Measurements from ENCODE around the gene FRS3.
A peak's percentile ranks its signal among the peaks of the same experiment; 100 is the strongest.
"Not testable (repeated sequence)": the region's sequence is repeated elsewhere in the genome, so short reads cannot be mapped to it uniquely, and the experiment has no call there.

The FRS3 gene, protein sequence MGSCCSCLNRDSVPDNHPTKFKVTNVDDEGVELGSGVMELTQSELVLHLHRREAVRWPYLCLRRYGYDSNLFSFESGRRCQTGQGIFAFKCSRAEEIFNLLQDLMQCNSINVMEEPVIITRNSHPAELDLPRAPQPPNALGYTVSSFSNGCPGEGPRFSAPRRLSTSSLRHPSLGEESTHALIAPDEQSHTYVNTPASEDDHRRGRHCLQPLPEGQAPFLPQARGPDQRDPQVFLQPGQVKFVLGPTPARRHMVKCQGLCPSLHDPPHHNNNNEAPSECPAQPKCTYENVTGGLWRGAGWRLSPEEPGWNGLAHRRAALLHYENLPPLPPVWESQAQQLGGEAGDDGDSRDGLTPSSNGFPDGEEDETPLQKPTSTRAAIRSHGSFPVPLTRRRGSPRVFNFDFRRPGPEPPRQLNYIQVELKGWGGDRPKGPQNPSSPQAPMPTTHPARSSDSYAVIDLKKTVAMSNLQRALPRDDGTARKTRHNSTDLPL

DNA sequence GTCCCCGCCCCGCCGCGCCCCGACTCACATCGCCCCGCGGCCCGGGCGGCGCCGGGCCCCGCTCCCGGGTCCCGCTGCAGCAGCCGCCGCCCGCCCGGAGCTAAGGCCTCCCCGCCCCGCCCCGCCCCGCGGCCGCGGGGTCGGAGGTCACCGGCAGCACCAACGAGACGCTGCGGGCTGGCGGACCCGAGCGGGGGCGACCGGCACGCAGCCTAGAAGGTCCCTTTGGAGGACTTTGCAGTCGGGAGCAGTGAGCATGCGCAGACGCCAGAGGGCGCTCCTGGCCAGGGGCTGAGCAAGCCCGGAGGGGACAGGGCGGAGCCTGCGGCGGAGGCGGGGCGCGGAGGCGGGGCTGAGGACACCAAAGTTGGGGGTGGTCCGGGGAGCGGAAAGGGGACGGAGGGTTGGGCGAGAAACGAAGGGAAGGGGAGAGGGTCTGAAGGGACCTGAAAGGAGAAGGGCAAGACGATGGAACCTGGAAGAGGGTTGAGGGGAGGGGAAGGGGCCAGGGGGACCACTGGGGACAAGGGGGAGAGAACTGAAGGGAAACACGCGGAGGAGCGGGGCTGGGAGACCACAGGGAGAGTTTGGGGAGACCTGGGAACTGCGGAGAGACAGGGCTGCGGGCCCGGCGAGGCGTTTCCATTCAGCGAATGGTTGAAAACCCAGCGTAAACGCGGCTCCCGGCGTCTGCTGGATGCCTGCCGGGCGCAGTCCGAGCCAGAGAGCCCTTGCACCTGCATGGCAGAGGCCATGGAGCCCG lies at the start of gene FRS3:
Gene FRS3 (minus strand): TSS at position 113 of the 763 bp plus-strand sequence. CDS start 2,913 bp downstream, outside the sequence.
- peak; percentile 99 for DNase-seq

- DNase-seq = no peak
These were observed 46.8 kb upstream of the FRS3 start for GRCh38 chr6:41826343-41827022.

DNA sequence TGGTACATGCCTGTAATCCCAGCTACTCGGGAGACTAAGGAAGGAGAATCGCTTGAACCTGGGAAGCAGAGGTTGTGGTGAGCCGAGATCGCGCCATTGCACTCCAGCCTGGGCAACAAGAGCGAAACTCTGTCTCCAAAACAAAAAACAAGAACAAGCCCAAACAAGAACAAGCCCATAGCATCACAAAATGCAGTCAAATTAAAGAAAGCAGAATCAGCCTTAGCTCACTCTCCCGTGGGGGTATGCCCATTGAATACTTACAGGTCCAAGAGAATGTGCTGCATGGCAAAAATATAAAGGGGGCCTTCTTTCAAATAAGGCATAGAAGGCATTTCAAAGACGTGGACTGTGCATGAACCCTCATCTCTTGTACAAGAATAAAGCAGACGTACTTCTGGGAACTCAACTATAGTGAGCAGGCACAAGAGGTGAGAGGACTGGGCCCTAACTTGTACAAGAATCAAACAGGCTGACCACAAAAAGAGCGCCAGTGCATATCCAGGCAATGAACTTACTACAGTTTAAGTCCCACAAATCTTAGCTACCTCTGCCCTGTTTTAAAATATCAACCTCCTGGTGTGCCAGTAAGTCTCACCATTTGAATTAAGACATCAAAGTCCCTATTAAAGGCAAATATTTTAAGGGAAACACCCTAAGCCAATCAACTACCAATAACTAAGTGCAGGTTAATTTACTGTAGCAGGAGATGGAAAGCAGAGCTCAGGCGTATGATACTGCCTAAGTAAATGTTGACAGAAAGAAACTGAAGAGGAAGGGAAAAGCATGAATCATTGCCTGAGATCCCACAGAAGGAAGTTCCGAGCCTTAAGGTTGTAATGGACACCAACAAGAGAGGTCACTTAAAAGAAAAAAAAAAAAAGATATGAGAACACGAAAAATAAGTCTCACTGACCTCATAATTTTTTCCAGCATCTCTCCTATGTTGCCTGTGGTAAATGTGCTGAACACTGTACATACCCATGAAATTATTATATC lies 45.2 kb upstream of the FRS3 start:
- DNase-seq = no peak

GRCh38 chr6:41823178-41823577 lies 43.5 kb upstream of the FRS3 start:
- DNase-seq = no peak

- no peak for DNase-seq
These were observed 42.3 kb upstream of the FRS3 start for GRCh38 chr6:41822021-41822420.

DNA sequence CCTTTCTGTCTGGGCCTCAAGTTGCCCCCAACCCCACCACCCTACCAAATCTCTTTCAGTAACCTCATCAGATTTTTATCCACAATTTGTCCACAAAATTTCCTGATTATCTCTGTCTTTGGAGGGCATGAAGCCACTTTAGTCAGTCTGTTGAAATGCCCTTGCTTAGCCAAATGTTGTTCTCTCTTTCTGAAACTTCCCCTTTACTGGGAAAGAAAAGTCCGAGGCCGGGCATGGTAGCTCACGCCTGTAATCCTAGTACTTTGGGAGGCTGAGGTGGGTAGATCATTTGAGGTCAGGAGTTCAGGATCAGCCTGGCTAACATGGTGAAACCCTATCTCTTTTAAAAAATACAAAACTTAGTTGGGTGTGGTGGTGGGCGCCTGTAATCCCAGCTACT lies 41.6 kb upstream of the FRS3 start:
- DNase-seq = no peak

DNA sequence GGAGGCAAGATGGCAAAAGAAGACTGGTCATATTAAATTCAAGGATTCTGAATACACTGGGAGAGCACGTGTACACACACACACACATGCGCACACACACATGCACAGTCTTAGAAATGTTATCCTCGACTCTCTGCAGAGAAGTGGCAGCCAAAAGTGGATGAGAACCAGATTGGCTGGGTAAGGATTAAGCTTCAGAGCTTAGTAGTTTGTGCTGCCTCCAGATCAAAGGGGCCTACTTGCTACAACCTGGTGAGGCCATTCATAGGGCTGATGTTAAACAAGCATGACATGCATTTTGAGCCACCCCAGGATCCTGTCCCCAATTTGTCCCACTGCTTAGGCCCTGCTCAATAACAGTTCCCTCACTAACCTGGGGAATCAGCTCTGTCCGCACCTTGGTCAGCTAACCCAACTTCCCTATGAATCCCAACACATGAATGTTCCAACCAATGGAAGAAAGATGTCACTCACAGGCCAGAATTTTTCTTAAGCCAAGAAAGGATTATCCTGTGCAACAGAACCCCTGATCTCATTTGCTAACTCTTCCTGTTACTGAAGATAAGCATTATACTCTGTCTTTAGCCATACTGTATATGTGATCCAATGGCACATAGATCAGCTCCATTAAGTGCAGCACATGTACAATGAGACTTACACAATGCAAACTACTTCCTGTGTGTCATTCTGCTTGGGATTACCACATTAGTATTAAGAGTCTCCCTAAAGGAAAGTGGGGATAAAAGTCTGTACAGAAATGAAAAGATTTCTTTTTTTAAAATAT lies 38.8 kb upstream of the FRS3 start:
- no peak for DNase-seq

- DNase-seq = no peak
These were observed 35.9 kb upstream of the FRS3 start for GRCh38 chr6:41815587-41815986.

GRCh38 chr6:41814629-41815028 lies 34.9 kb upstream of the FRS3 start:
- no peak for DNase-seq

- DNase-seq = no peak
These were observed 34.3 kb upstream of the FRS3 start for GRCh38 chr6:41813956-41814355.

- DNase-seq = no peak
These were observed 33.8 kb upstream of the FRS3 start for GRCh38 chr6:41813469-41813868.

DNA sequence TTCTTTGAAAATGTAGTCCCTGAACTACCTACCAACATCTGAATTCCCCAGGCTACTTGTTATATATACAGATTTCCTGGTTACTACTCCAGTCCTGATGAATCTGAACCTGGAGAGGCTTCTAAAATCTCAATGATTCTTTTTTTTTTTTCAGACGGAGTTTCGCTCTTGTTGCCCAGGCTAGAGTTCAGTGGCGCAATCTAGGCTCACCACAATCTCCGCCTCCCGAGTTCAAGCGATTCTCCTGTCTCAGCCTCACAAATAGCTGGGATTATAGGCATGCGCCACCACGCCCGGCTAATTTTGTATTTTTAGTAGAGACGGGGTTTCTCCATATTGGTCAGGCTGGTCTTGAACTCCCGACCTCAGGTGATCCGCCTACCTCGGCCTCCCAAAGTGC lies 32.2 kb upstream of the FRS3 start:
- DNase-seq = not testable (repeated sequence)

- DNase-seq = no peak
These were observed 31.4 kb upstream of the FRS3 start for GRCh38 chr6:41811095-41811494.

GRCh38 chr6:41805830-41806774 lies 26.4 kb upstream of the FRS3 start:
- no peak for DNase-seq

GRCh38 chr6:41801380-41801779 lies 21.7 kb upstream of the FRS3 start:
- DNase-seq = no peak

- DNase-seq = no peak
These were observed 19.8 kb upstream of the FRS3 start for GRCh38 chr6:41799559-41799911.

- no peak for DNase-seq
These were observed 19.3 kb upstream of the FRS3 start for GRCh38 chr6:41798901-41799558.

- DNase-seq = peak; percentile 44
These were observed 16.8 kb upstream of the FRS3 start for GRCh38 chr6:41796474-41796873.

- DNase-seq = no peak
These were observed 12.3 kb upstream of the FRS3 start for GRCh38 chr6:41791984-41792383.

GRCh38 chr6:41791305-41791704 lies 11.6 kb upstream of the FRS3 start:
- DNase-seq = no peak
